Measurements from ENCODE around the gene LINGO1. TPM values are rescaled to one million over a fixed set of nuclear protein-coding genes. Genes with fewer than 3 reads are reported as not detected.

The LINGO1 gene
- total and polyA plus RNA-seq, 2 of the 8 experiments (the other 6 are each of a cell fraction or from before 2014, with no cell fraction given), result 57.1 to 114 TPM

GRCh38 chr15:77667338-77668234 lies 34.9 kb upstream of the LINGO1 start:
- 70% methylated on average over 11 of the region's 11 CpGs; no CpG with 5 or more reads in 1 of the 2 experiments for WGBS, 2 experiments (ENCODE audit: extremely low coverage in 1 of 2, insufficient coverage in 1 of 2, insufficient read length in 1 of 2, insufficient replicate concordance in 2 of 2, low coverage in 1 of 2, low lambda C conversion rate in 2 of 2, missing lambda C conversion rate in 1 of 2)
- no peak for FAIRE-seq
- peaks cover 0 to 14% (median 10%) of the 10 kb centered on the region in 4 experiments; a peak in 5 of 7 replicates for H3K4me1 ChIP-seq (replicated peaks in 1 of 4; ENCODE audit: control insufficient read depth in 3 of 4, insufficient read depth in 4 of 4, low read length in 3 of 4)

More at GRCh38 chr15:77667338-77668234, 34.9 kb upstream of the LINGO1 start:
- H3K4me2 ChIP-seq (ENCODE audit: insufficient read depth in 1 of 2, low read depth in 2 of 2, low read length in 2 of 2), result no peak overlapping the region
- TF ChIP-seq RXRA (IDR thresholded peaks at IDR 0.05; ENCODE audit: insufficient read depth, low read depth, low read length) (no peak), EP300 (IDR thresholded peaks at IDR 0.05; ENCODE audit: borderline replicate concordance in 1 of 2, low read depth in 2 of 2, low read length in 2 of 2) (no peak), KDM1A (IDR thresholded peaks at IDR 0.05; ENCODE audit: borderline replicate concordance, low read length) (0 out of 2 replicates have a peak, but pooled peaks have one; percentile 56), SIRT6 (IDR thresholded peaks at IDR 0.05; ENCODE audit: low read length) (no peak), PHF8 (conservative IDR thresholded peaks at IDR 0.05; ENCODE audit: low read depth, low read length) (no peak), SRF (IDR thresholded peaks at IDR 0.05; ENCODE audit: low read depth, low read length) (no peak)
- no peak overlapping the region for H3K18ac ChIP-seq (ENCODE audit: extremely low read depth, low read length)
- no peak overlapping the region for H4K91ac ChIP-seq (replicated peaks; ENCODE audit: insufficient read length, low read length)
- no peak overlapping the region for H3K14ac ChIP-seq (ENCODE audit: insufficient read length)
- no peak for DNase-seq (ENCODE audit: low read depth in 1 of 2, low spot score in 2 of 2)
- no peaks in the 10 kb centered on the region for H3K23me2 ChIP-seq (ENCODE audit: low read depth, low read length)
- no peaks in the 10 kb centered on the region for H3K9me3 ChIP-seq (ENCODE audit: insufficient read depth in 2 of 2, low read depth in 1 of 2, low read length in 1 of 2)
- H3K36me3 ChIP-seq (ENCODE audit: control insufficient read depth in 2 of 4, insufficient read depth in 4 of 4, low read length in 3 of 4), result no peaks in the 10 kb centered on the region
- H3K23ac ChIP-seq (ENCODE audit: insufficient read length), result no peak overlapping the region
- no peak overlapping the region for H3K56ac ChIP-seq (replicated peaks; ENCODE audit: insufficient read length, low read depth, low read length)
- no peak overlapping the region for H4K5ac ChIP-seq (ENCODE audit: insufficient read length, low read depth, low read length)
- no peak overlapping the region for H3K27ac ChIP-seq (ENCODE audit: low read depth, low read length)
- no peak overlapping the region for H2BK15ac ChIP-seq (ENCODE audit: low read length)
- 0 out of 7 replicates have a peak overlapping the region, but pooled peaks of 1 of the 4 experiments have one; percentile 31 for H3K9ac ChIP-seq (replicated peaks in 1 of 4; ENCODE audit: extremely low read depth in 1 of 4, low read depth in 3 of 4, low read length in 3 of 4)
- H3K4me3 ChIP-seq (ENCODE audit: extremely low read depth in 1 of 4, insufficient read depth in 2 of 4, low read depth in 3 of 4, low read length in 4 of 4), result no peak overlapping the region
- no peaks in the 10 kb centered on the region for H3K79me1 ChIP-seq (ENCODE audit: low read depth, low read length)
- H3K4ac ChIP-seq (replicated peaks; ENCODE audit: insufficient read length, low read depth, low read length), result no peak overlapping the region
- CTCF ChIA-PET (ENCODE audit: partially characterized antibody), result interaction anchor here (0.8 to 19.2 kb wide), 13 partner anchors 13 to 154 kb away, joined by 3 to 361 read pairs (median 3); partner anchors contain the start of gene LINGO1
- H2BK120ac ChIP-seq (replicated peaks; ENCODE audit: low read depth, low read length), result no peak overlapping the region
- H4K8ac ChIP-seq (ENCODE audit: extremely low read depth, insufficient read depth, low read length), result no peak overlapping the region
- H2BK5ac ChIP-seq (ENCODE audit: low read depth, low read length), result no peak overlapping the region
- no peak overlapping the region for H2AK5ac ChIP-seq (ENCODE audit: low read depth, low read length)
- no peaks in the 10 kb centered on the region for H4K20me1 ChIP-seq (replicated peaks in 1 of 2; ENCODE audit: control insufficient read depth in 1 of 2, insufficient read depth in 2 of 2, low read length in 2 of 2)
- H2BK20ac ChIP-seq (ENCODE audit: low read length), result no peak overlapping the region
- POLR2A ChIA-PET (ENCODE audit: partially characterized antibody), result no interaction called here
- no peak overlapping the region for H2AFZ ChIP-seq (ENCODE audit: low read length)
- no peaks in the 10 kb centered on the region for H3K79me2 ChIP-seq (ENCODE audit: control insufficient read depth in 1 of 2, insufficient read depth in 2 of 2, low read length in 2 of 2)
- H3K27me3 ChIP-seq (replicated peaks in 1 of 4; ENCODE audit: control insufficient read depth in 3 of 4, extremely low read depth in 1 of 4, insufficient read depth in 3 of 4, low read length in 3 of 4), result no peaks in the 10 kb centered on the region
- no peak overlapping the region for H2BK12ac ChIP-seq (ENCODE audit: low read depth, low read length)

Data from H1 (cell line).